Activated CD8-positive, alpha-beta memory T cell treated with anti-CD3 and anti-CD28 coated beads for 4 hours (primary cell): ENCODE data around the gene ZBTB46.

Source experiments
- DNase-seq, 2 donors: peaks; one replicate each; pipeline ENCODE4 v3.0.0-alpha.2; 2020; ENCODE audit warnings: low read depth in 2 of 2

The ZBTB46 gene

DNA sequence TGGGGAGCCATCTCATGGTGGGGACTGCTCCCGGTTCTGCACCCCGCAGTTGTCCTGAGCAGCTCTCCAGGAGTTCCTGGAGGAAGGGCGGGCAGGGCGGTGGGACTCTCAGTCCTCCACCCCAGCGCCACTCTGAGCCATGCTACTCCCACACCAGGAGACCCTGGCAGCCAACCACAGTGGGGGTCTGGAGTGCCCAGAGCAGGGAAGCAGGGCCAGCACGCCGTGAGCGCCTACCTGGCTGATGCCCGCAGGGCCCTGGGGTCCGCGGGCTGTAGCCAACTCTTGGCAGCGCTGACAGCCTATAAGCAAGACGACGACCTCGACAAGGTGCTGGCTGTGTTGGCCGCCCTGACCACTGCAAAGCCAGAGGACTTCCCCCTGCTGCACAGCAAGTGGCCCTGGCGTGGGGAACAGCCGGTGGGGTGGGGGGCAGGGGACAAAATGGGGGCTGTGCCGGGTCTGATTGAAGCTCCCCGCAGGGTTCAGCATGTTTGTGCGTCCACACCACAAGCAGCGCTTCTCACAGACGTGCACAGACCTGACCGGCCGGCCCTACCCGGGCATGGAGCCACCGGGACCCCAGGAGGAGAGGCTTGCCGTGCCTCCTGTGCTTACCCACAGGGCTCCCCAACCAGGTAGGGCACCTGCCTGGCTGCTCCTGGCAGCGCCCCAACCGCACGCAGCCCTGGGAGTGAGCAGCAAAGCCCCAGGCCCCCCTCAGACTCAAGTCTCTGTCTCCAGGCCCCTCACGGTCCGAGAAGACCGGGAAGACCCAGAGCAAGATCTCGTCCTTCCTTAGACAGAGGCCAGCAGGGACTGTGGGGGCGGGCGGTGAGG lies 136.3 kb downstream of the ZBTB46 start:
- no peak for DNase-seq

DNA sequence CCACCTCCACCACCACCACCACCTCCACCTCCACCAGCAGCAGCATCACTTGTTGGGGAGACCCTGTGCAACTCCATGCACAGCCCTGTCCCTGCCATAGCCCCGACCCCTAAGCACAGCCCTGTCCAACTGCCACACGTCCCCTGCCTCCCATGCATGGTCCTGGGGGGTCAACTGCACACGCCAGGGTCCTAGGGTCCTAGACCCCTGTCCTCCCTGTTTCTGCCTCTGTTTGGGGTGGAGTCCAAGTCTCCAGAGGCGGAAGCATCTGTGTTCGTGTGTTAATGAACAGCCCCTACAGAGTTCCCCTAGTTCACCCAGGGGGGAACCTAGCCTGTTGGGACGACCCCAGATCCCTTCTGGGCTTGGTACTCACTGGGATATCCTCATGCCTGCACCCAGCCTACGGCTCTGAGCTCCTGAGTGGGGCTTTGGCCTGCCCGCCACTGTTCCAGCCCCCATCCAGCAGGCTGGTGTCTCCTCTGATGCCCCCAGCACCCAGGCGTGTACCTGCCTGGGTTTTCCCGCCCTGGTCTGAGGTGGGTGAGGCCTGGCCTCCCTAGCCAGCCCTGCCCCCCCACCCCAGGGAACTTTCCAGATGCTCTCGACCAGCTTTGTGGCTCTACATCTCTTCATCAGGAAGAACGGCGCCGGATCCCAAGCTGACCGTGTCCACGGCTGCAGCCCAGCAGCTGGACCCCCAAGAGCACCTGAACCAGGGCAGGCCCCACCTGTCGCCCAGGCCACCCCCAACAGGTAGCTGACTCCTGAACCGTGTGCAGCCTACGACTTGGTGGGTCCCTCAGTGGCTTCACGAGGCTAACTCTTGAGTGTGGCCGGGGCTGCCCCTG lies 137.1 kb downstream of the ZBTB46 start:
- no peak for DNase-seq
